HCT116 (cell line): ENCODE results near the gene IGSF21. TPM values are rescaled to one million over a fixed set of nuclear protein-coding genes. Genes with fewer than 3 reads are reported as not detected.

ENCODE experiments used
- ATAC-seq: fragments of 200-7000 bp; cut with Tn5 transposase; 2 replicates; pipeline ENCODE4 v1.9.1; 2020; ENCODE audit warnings: mild to moderate bottlenecking, moderate library complexity
- BruUV-seq: library from RNA; stranded (reverse); fragments of 400-500 nt; replicated peaks from 2 replicates; lab custom pipeline; 2021; lab: Mats Ljungman, UMichigan
- CTCF ChIA-PET: fragments of 300-600 bp; sonication (Branson Sonifier 250); formaldehyde crosslinking; loops from one replicate; lab custom pipeline; 2021; ENCODE audit warnings: antibody characterized with exemption; lab: Charles Lee
- POLR2A ChIA-PET: fragments of 300-600, 350-600 bp; sonication (Branson Sonifier 250); formaldehyde crosslinking; loops from one replicate; lab custom pipeline; 2021; ENCODE audit warnings: antibody characterized with exemption; lab: Charles Lee
- RAD21 ChIA-PET, 2 experiments: fragments of 300-600 bp; sonication (Branson Sonifier 250); formaldehyde crosslinking; loops; one replicate each; lab custom pipeline; 2023; ENCODE audit warnings: low total read pairs in 2 of 2; ENCODE audit not compliant: uncharacterized antibody in 2 of 2, unreplicated experiment in 2 of 2, low non-redundant PET in 1 of 2; lab: Charles Lee
- DNase-seq: peaks from one replicate; pipeline ENCODE4 v3.0.0-alpha.2; 2010; ENCODE audit warnings: low read depth, low spot score
- H2AFZ ChIP-seq: fragments of 200-600 bp; shearing (Covaris generic), sonication (generic); 2 replicates; pipeline ENCODE4 v1.6.1; 2017; ENCODE audit warnings: low read depth, mixed run types, mixed read lengths, antibody characterized with exemption, low read length; ENCODE audit not compliant: poor library complexity, severe bottlenecking
- H3K27ac ChIP-seq: 2 replicates; pipeline ENCODE4 v1.5.1; 2012; ENCODE audit warnings: low read depth, low read length
- H3K27me3 ChIP-seq: fragments of 200-600 bp; sonication (generic); 2 replicates; pipeline ENCODE4 v1.6.1; 2016; ENCODE audit warnings: mixed run types, low read length, mixed read lengths; ENCODE audit not compliant: insufficient read depth
- H3K36me3 ChIP-seq, 2 experiments: fragments of 200-500 bp in 1 of 2; fragments of 200-600 bp in 1 of 2; sonication (Bioruptor generic) in 1 of 2; sonication (generic) in 1 of 2; 2 replicates each; pipeline versions ENCODE4 v1.5.1 to v1.6.1; 2014 to 2016; ENCODE audit warnings: low read length in 2 of 2, inconsistent platforms in 1 of 2, mixed read lengths in 1 of 2, mixed run types in 1 of 2; ENCODE audit not compliant: insufficient read depth in 2 of 2, control insufficient read depth in 1 of 2
- H3K4me1 ChIP-seq, 2 experiments: fragments of 200-600 bp in 1 of 2; sonication (generic) in 1 of 2; 2 replicates each; pipeline versions ENCODE4 v1.5.1 to v1.6.1; 2012 to 2017; ENCODE audit warnings: low read length in 2 of 2, inconsistent platforms in 1 of 2, mild to moderate bottlenecking in 1 of 2, mixed read lengths in 1 of 2, mixed run types in 1 of 2, moderate library complexity in 1 of 2; ENCODE audit not compliant: insufficient read depth in 2 of 2, control insufficient read depth in 1 of 2
- H3K4me2 ChIP-seq: fragments of 200-600 bp; sonication (generic); 2 replicates; pipeline ENCODE4 v1.6.1; 2017; ENCODE audit warnings: mixed run types, low read length, mixed read lengths
- H3K4me3 ChIP-seq, 2 experiments: fragments of 200-600 bp in 1 of 2; sonication (generic) in 1 of 2; replicated peaks in 1 of 2; 2 replicates each; pipeline ENCODE4 v1.5.1; 2011 to 2016; ENCODE audit warnings: low read length in 2 of 2, control low read depth in 1 of 2, low read depth in 1 of 2, mild to moderate bottlenecking in 1 of 2, mixed read lengths in 1 of 2, mixed run types in 1 of 2
- H3K79me2 ChIP-seq: fragments of 200-600 bp; sonication (generic); 2 replicates; pipeline ENCODE4 v1.6.1; 2017; ENCODE audit warnings: mild to moderate bottlenecking, mixed run types, low read length, moderate library complexity, mixed read lengths; ENCODE audit not compliant: insufficient read depth
- H3K9ac ChIP-seq: fragments of 200-600 bp; sonication (generic); 2 replicates; pipeline ENCODE4 v1.6.1; 2016; ENCODE audit warnings: low read length, mixed read lengths
- H3K9me2 ChIP-seq: fragments of 200-600 bp; sonication (generic), shearing (Covaris generic); 2 replicates; pipeline ENCODE4 v1.6.1; 2017; ENCODE audit warnings: mixed run types, mild to moderate bottlenecking, moderate library complexity; ENCODE audit not compliant: insufficient read depth
- H3K9me3 ChIP-seq, 2 experiments: fragments of 200-500 bp in 1 of 2; fragments of 200-600 bp in 1 of 2; sonication (Bioruptor generic) in 1 of 2; sonication (generic) in 1 of 2; 2 replicates each; pipeline ENCODE4 v1.6.1; 2014 to 2017; ENCODE audit warnings: low read length in 2 of 2, mixed read lengths in 2 of 2, inconsistent platforms in 1 of 2, low read depth in 1 of 2, mild to moderate bottlenecking in 1 of 2, mixed run types in 1 of 2, moderate library complexity in 1 of 2; ENCODE audit not compliant: control insufficient read depth in 1 of 2, insufficient read depth in 1 of 2
- H4K20me1 ChIP-seq: fragments of 200-600 bp; sonication (generic), shearing (Covaris generic); 2 replicates; pipeline ENCODE4 v1.6.1; 2017; ENCODE audit warnings: mixed run types, mild to moderate bottlenecking, moderate library complexity; ENCODE audit not compliant: insufficient read depth
- ATF3 ChIP-seq: IDR thresholded peaks from 2 replicates; pipeline ENCODE4 v1.6.1; 2012
- CEBPB ChIP-seq: IDR thresholded peaks from 2 replicates; pipeline ENCODE4 v1.6.1; 2012; ENCODE audit warnings: low read depth
- ELF1 ChIP-seq: IDR thresholded peaks from 2 replicates; pipeline ENCODE4 v1.6.1; 2012; ENCODE audit warnings: low read depth, borderline replicate concordance
- EZH2 ChIP-seq: fragments of 200-600 bp; sonication (generic); IDR thresholded peaks from 2 replicates; pipeline ENCODE4 v1.6.1; 2017; ENCODE audit warnings: antibody characterized with exemption, mixed run types
- EZH2phosphoT487 ChIP-seq: fragments of 200-600 bp; IDR thresholded peaks from 2 replicates; pipeline ENCODE4 v1.6.1; 2018; ENCODE audit warnings: antibody characterized with exemption, borderline replicate concordance
- JUND ChIP-seq: IDR thresholded peaks from 2 replicates; pipeline ENCODE4 v1.6.1; 2012
- POLR2A ChIP-seq: IDR thresholded peaks from 2 replicates; pipeline ENCODE4 v1.7.0; 2011; ENCODE audit warnings: borderline replicate concordance; ENCODE audit not compliant: insufficient read depth, insufficient read length; ENCODE audit errors: extremely low read depth
- POLR2AphosphoS5 ChIP-seq: IDR thresholded peaks from 2 replicates; pipeline ENCODE4 v1.6.1; 2011; ENCODE audit warnings: mild to moderate bottlenecking, low read depth, low read length, moderate library complexity
- REST ChIP-seq: IDR thresholded peaks from 2 replicates; pipeline ENCODE4 v1.6.1; 2012; ENCODE audit warnings: low read depth
- SIN3A ChIP-seq: IDR thresholded peaks from 2 replicates; pipeline ENCODE4 v1.6.1; 2012; ENCODE audit warnings: low read depth
- SRF ChIP-seq: IDR thresholded peaks from 2 replicates; pipeline ENCODE4 v1.6.1; 2012; ENCODE audit warnings: low read depth
- TCF7L2 ChIP-seq: IDR thresholded peaks from 2 replicates; pipeline ENCODE4 v1.7.0; 2011; ENCODE audit warnings: borderline replicate concordance, inconsistent platforms; ENCODE audit not compliant: insufficient read depth, insufficient read length; ENCODE audit errors: extremely low read depth
- YY1 ChIP-seq: IDR thresholded peaks from 2 replicates; pipeline ENCODE4 v1.6.1; 2011; ENCODE audit warnings: low read length, low read depth, moderate library complexity, mild to moderate bottlenecking; ENCODE audit not compliant: insufficient replicate concordance; ENCODE audit errors: extremely low read depth
- ZNF274 ChIP-seq: fragments of 200-500 bp; sonication (Bioruptor generic); IDR thresholded peaks from 2 replicates; pipeline ENCODE4 v1.6.1; 2014; ENCODE audit warnings: mild to moderate bottlenecking, low read depth, low read length, inconsistent platforms
- intact Hi-C: fragments of 100-400 bp; cut with micrococcal nuclease; formaldehyde crosslinking; loops from 2 replicates; pipeline ENCODE4 v1.10.0; 2022
- total RNA-seq: library from RNA; stranded (reverse); gene quantifications from one replicate; pipeline ENCODE4 v1.2.1, GENCODE V29; 2021; ENCODE audit not compliant: unreplicated experiment

IGSF21 gene
- total RNA-seq, 1 experiment from 2014 or later = not detected

GRCh38 chr1:18239671-18240070 lies 132.1 kb downstream of the IGSF21 start:
- CTCF ChIA-PET = interaction anchor here (0.6 kb wide), 1 partner anchor 51 kb away, joined by 3 read pairs; no protein-coding TSS in a partner anchor
- no peak for ATAC-seq
- H3K9ac ChIP-seq = no peak overlapping the region
- H4K20me1 ChIP-seq = no peaks in the 10 kb centered on the region
- no peak overlapping the region for H3K4me3 ChIP-seq
- H3K27ac ChIP-seq = no peak overlapping the region
- no peak overlapping the region for H2AFZ ChIP-seq
- no peaks in the 10 kb centered on the region for H3K9me3 ChIP-seq
- intact Hi-C loops = no loop called here
- H3K4me2 ChIP-seq = no peak overlapping the region
- no peak for DNase-seq
- POLR2A ChIA-PET = no interaction called here
- RAD21 ChIA-PET = no interaction called here
- BruUV-seq = no TSS peak
- H3K4me1 ChIP-seq = no peaks in the 10 kb centered on the region
- no peaks in the 10 kb centered on the region for H3K9me2 ChIP-seq
- no peaks in the 10 kb centered on the region for H3K36me3 ChIP-seq
- H3K27me3 ChIP-seq = peaks cover 78% of the 10 kb centered on the region
- no peaks in the 10 kb centered on the region for H3K79me2 ChIP-seq
- TF ChIP-seq EZH2phosphoT487 (no peak), SIN3A (no peak), ZNF274 (no peak), REST (no peak), JUND (no peak), ATF3 (no peak), SRF (no peak), YY1 (no peak), ELF1 (no peak), CEBPB (no peak), POLR2A (no peak), TCF7L2 (no peak), EZH2 (no peak), POLR2AphosphoS5 (no peak)
